Measurements from ENCODE around the gene STIM2. TPM values are rescaled to one million over a fixed set of nuclear protein-coding genes. Genes with fewer than 3 reads are reported as not detected.

STIM2 gene
- polyA plus RNA-seq, 1 donor (not counting 4 experiments of a cell fraction or from before 2014, with no cell fraction given): 20.7 TPM

GRCh38 chr4:27020603-27021002 lies 160.0 kb downstream of the STIM2 start:
- H4K20me1 ChIP-seq (ENCODE audit: control insufficient read depth, extremely low read depth, insufficient read depth, low read length): no peaks in the 10 kb centered on the region
- H2AFZ ChIP-seq (ENCODE audit: control insufficient read depth, low read length): no peak overlapping the region
- dilution Hi-C loops (cut with MboI; ENCODE audit: extremely low pct_ligation_motif_present, low sequenced_read_pairs): no loop called here
- FAIRE-seq (no peak), DNase-seq (ENCODE audit: low read depth, low spot score) (no peak)
- H3K27ac ChIP-seq (ENCODE audit: control insufficient read depth, insufficient read depth, low read length): no peak overlapping the region
- TF ChIP-seq CTCF (optimal IDR thresholded peaks at IDR 0.05 in 1 of 3, IDR thresholded peaks at IDR 0.05 in 1 of 3, conservative IDR thresholded peaks at IDR 0.05 in 1 of 3; ENCODE audit: extremely low read depth in 1 of 3, insufficient read depth in 2 of 3, low read length in 3 of 3): no peak
- no peak for TF ChIP-seq EZH2 (IDR thresholded peaks at IDR 0.05; ENCODE audit: low read length)
- H3K36me3 ChIP-seq (ENCODE audit: control insufficient read depth in 2 of 2, extremely low read depth in 1 of 2, insufficient read depth in 2 of 2, low read length in 2 of 2): peaks cover 0 to 3% of the 10 kb centered on the region in 2 experiments
- H3K4me3 ChIP-seq (ENCODE audit: control insufficient read depth in 2 of 3, extremely low read depth in 1 of 3, insufficient read depth in 2 of 3, low read depth in 1 of 3, low read length in 3 of 3): no peak overlapping the region
- no peaks in the 10 kb centered on the region for H3K79me2 ChIP-seq (ENCODE audit: control insufficient read depth, insufficient read depth, low read length)
- H3K27me3 ChIP-seq (ENCODE audit: control insufficient read depth, extremely low read depth, insufficient read depth, low read length): no peaks in the 10 kb centered on the region
- H3K4me2 ChIP-seq (ENCODE audit: control insufficient read depth, extremely low read depth, insufficient read depth, low read depth, low read length): no peak overlapping the region
- no peaks in the 10 kb centered on the region for H3K9me1 ChIP-seq (ENCODE audit: control insufficient read depth, extremely low read depth, insufficient read depth, low read length)
- no peak overlapping the region for H3K9ac ChIP-seq (ENCODE audit: control insufficient read depth, extremely low read depth, insufficient read depth, low read length)
- no peaks in the 10 kb centered on the region for H3K4me1 ChIP-seq (ENCODE audit: control insufficient read depth, extremely low read depth, insufficient read depth, low read length)
- no peaks in the 10 kb centered on the region for H3K9me3 ChIP-seq (ENCODE audit: control insufficient read depth, low read depth, low read length)

- no peak overlapping the region for H3K4me2 ChIP-seq (ENCODE audit: control insufficient read depth, extremely low read depth, insufficient read depth, low read depth, low read length)
- no peaks in the 10 kb centered on the region for H3K27me3 ChIP-seq (ENCODE audit: control insufficient read depth, extremely low read depth, insufficient read depth, low read length)
- no peak overlapping the region for H3K4me3 ChIP-seq (ENCODE audit: control insufficient read depth in 2 of 3, extremely low read depth in 1 of 3, insufficient read depth in 2 of 3, low read depth in 1 of 3, low read length in 3 of 3)
- H3K27ac ChIP-seq (ENCODE audit: control insufficient read depth, insufficient read depth, low read length): no peak overlapping the region
- H3K79me2 ChIP-seq (ENCODE audit: control insufficient read depth, insufficient read depth, low read length): no peaks in the 10 kb centered on the region
- H3K9me3 ChIP-seq (ENCODE audit: control insufficient read depth, low read depth, low read length): no peaks in the 10 kb centered on the region
- DNase-seq (ENCODE audit: low read depth, low spot score) (no peak), FAIRE-seq (no peak)
- peaks cover 0 to 2% of the 10 kb centered on the region in 2 experiments for H3K36me3 ChIP-seq (ENCODE audit: control insufficient read depth in 2 of 2, extremely low read depth in 1 of 2, insufficient read depth in 2 of 2, low read length in 2 of 2)
- H2AFZ ChIP-seq (ENCODE audit: control insufficient read depth, low read length): no peak overlapping the region
- no peaks in the 10 kb centered on the region for H3K9me1 ChIP-seq (ENCODE audit: control insufficient read depth, extremely low read depth, insufficient read depth, low read length)
- dilution Hi-C loops (cut with MboI; ENCODE audit: extremely low pct_ligation_motif_present, low sequenced_read_pairs): no loop called here
- TF ChIP-seq CTCF (optimal IDR thresholded peaks at IDR 0.05 in 1 of 3, IDR thresholded peaks at IDR 0.05 in 1 of 3, conservative IDR thresholded peaks at IDR 0.05 in 1 of 3; ENCODE audit: extremely low read depth in 1 of 3, insufficient read depth in 2 of 3, low read length in 3 of 3) (no peak), EZH2 (IDR thresholded peaks at IDR 0.05; ENCODE audit: low read length) (no peak)
- no peak overlapping the region for H3K9ac ChIP-seq (ENCODE audit: control insufficient read depth, extremely low read depth, insufficient read depth, low read length)
- no peaks in the 10 kb centered on the region for H3K4me1 ChIP-seq (ENCODE audit: control insufficient read depth, extremely low read depth, insufficient read depth, low read length)
- no peaks in the 10 kb centered on the region for H4K20me1 ChIP-seq (ENCODE audit: control insufficient read depth, extremely low read depth, insufficient read depth, low read length)
These were observed 162.3 kb downstream of the STIM2 start for GRCh38 chr4:27022963-27023362.

Data from keratinocyte (primary cell).